ENCODE results near the gene INPP4B.

Gene INPP4B

GRCh38 chr4:142238589-142238988 is 607.5 kb downstream of the INPP4B start:
- H3K9me3 ChIP-seq (ENCODE audit: low read length), result no peaks in the 10 kb centered on the region
- no peak overlapping the region for H3K4me3 ChIP-seq (ENCODE audit: low read depth in 1 of 2, low read length in 2 of 2)
- H3K36me3 ChIP-seq (ENCODE audit: insufficient read depth, low read length), result no peaks in the 10 kb centered on the region
- H3K27me3 ChIP-seq (ENCODE audit: control insufficient read depth in 1 of 2, insufficient read depth in 2 of 2, low read length in 2 of 2), result no peaks in the 10 kb centered on the region
- H3K9ac ChIP-seq (ENCODE audit: low read length), result no peak overlapping the region
- H3K27ac ChIP-seq (ENCODE audit: low read depth, low read length), result no peak overlapping the region
- peaks cover 13% of the 10 kb centered on the region for H3K4me1 ChIP-seq (ENCODE audit: insufficient read depth, low read length)

GRCh38 chr4:142236268-142236667 is 609.8 kb downstream of the INPP4B start:
- Histone ChIP-seq H3K9ac (ENCODE audit: low read length) (no peak overlapping the region), H3K36me3 (ENCODE audit: insufficient read depth, low read length) (no peaks in the 10 kb centered on the region), H3K27ac (ENCODE audit: low read depth, low read length) (no peak overlapping the region), H3K4me1 (ENCODE audit: insufficient read depth, low read length) (peaks cover under 1% of the 10 kb centered on the region), H3K27me3 (ENCODE audit: control insufficient read depth in 1 of 2, insufficient read depth in 2 of 2, low read length in 2 of 2) (no peaks in the 10 kb centered on the region), H3K4me3 (ENCODE audit: low read depth in 1 of 2, low read length in 2 of 2) (no peak overlapping the region), H3K9me3 (ENCODE audit: low read length) (no peaks in the 10 kb centered on the region)

GRCh38 chr4:142231787-142232186 is 614.3 kb downstream of the INPP4B start:
- no peak overlapping the region for H3K9ac ChIP-seq (ENCODE audit: low read length)
- H3K4me3 ChIP-seq (ENCODE audit: low read depth in 1 of 2, low read length in 2 of 2), result no peak overlapping the region
- H3K27me3 ChIP-seq (ENCODE audit: control insufficient read depth in 1 of 2, insufficient read depth in 2 of 2, low read length in 2 of 2), result no peaks in the 10 kb centered on the region
- no peak overlapping the region for H3K27ac ChIP-seq (ENCODE audit: low read depth, low read length)
- H3K36me3 ChIP-seq (ENCODE audit: insufficient read depth, low read length), result no peaks in the 10 kb centered on the region
- H3K4me1 ChIP-seq (ENCODE audit: insufficient read depth, low read length), result no peaks in the 10 kb centered on the region
- H3K9me3 ChIP-seq (ENCODE audit: low read length), result no peaks in the 10 kb centered on the region

GRCh38 chr4:142230991-142231390 is 615.1 kb downstream of the INPP4B start:
- Histone ChIP-seq H3K27ac (ENCODE audit: low read depth, low read length) (no peak overlapping the region), H3K36me3 (ENCODE audit: insufficient read depth, low read length) (no peaks in the 10 kb centered on the region), H3K9ac (ENCODE audit: low read length) (no peak overlapping the region), H3K9me3 (ENCODE audit: low read length) (no peaks in the 10 kb centered on the region), H3K27me3 (ENCODE audit: control insufficient read depth in 1 of 2, insufficient read depth in 2 of 2, low read length in 2 of 2) (no peaks in the 10 kb centered on the region), H3K4me3 (ENCODE audit: low read depth in 1 of 2, low read length in 2 of 2) (no peak overlapping the region), H3K4me1 (ENCODE audit: insufficient read depth, low read length) (no peaks in the 10 kb centered on the region)

GRCh38 chr4:142226014-142226413 is 620.1 kb downstream of the INPP4B start:
- Histone ChIP-seq H3K9ac (ENCODE audit: low read length) (no peak overlapping the region), H3K4me1 (ENCODE audit: insufficient read depth, low read length) (no peaks in the 10 kb centered on the region), H3K36me3 (ENCODE audit: insufficient read depth, low read length) (no peaks in the 10 kb centered on the region), H3K4me3 (ENCODE audit: low read depth in 1 of 2, low read length in 2 of 2) (no peak overlapping the region), H3K27me3 (ENCODE audit: control insufficient read depth in 1 of 2, insufficient read depth in 2 of 2, low read length in 2 of 2) (no peaks in the 10 kb centered on the region), H3K27ac (ENCODE audit: low read depth, low read length) (no peak overlapping the region), H3K9me3 (ENCODE audit: low read length) (no peaks in the 10 kb centered on the region)

GRCh38 chr4:142222127-142222526 is 624.0 kb downstream of the INPP4B start:
- Histone ChIP-seq H3K9me3 (ENCODE audit: low read length) (no peaks in the 10 kb centered on the region), H3K27ac (ENCODE audit: low read depth, low read length) (no peak overlapping the region), H3K4me1 (ENCODE audit: insufficient read depth, low read length) (no peaks in the 10 kb centered on the region), H3K4me3 (ENCODE audit: low read depth in 1 of 2, low read length in 2 of 2) (no peak overlapping the region), H3K9ac (ENCODE audit: low read length) (no peak overlapping the region), H3K27me3 (ENCODE audit: control insufficient read depth in 1 of 2, insufficient read depth in 2 of 2, low read length in 2 of 2) (no peaks in the 10 kb centered on the region), H3K36me3 (ENCODE audit: insufficient read depth, low read length) (no peaks in the 10 kb centered on the region)

GRCh38 chr4:142218726-142219125 is 627.4 kb downstream of the INPP4B start:
- Histone ChIP-seq H3K27ac (ENCODE audit: low read depth, low read length) (no peak overlapping the region), H3K27me3 (ENCODE audit: control insufficient read depth in 1 of 2, insufficient read depth in 2 of 2, low read length in 2 of 2) (no peaks in the 10 kb centered on the region), H3K9me3 (ENCODE audit: low read length) (no peaks in the 10 kb centered on the region), H3K4me1 (ENCODE audit: insufficient read depth, low read length) (no peaks in the 10 kb centered on the region), H3K4me3 (ENCODE audit: low read depth in 1 of 2, low read length in 2 of 2) (no peak overlapping the region), H3K36me3 (ENCODE audit: insufficient read depth, low read length) (no peaks in the 10 kb centered on the region), H3K9ac (ENCODE audit: low read length) (no peak overlapping the region)

GRCh38 chr4:142211444-142211843 is 634.7 kb downstream of the INPP4B start:
- H3K9ac ChIP-seq (ENCODE audit: low read length), result no peak overlapping the region
- H3K36me3 ChIP-seq (ENCODE audit: insufficient read depth, low read length), result no peaks in the 10 kb centered on the region
- no peaks in the 10 kb centered on the region for H3K27me3 ChIP-seq (ENCODE audit: control insufficient read depth in 1 of 2, insufficient read depth in 2 of 2, low read length in 2 of 2)
- H3K4me3 ChIP-seq (ENCODE audit: low read depth in 1 of 2, low read length in 2 of 2), result no peak overlapping the region
- H3K27ac ChIP-seq (ENCODE audit: low read depth, low read length), result no peak overlapping the region
- no peaks in the 10 kb centered on the region for H3K9me3 ChIP-seq (ENCODE audit: low read length)
- no peaks in the 10 kb centered on the region for H3K4me1 ChIP-seq (ENCODE audit: insufficient read depth, low read length)

- H3K4me3 ChIP-seq (ENCODE audit: low read depth in 1 of 2, low read length in 2 of 2), result no peak overlapping the region
- no peaks in the 10 kb centered on the region for H3K36me3 ChIP-seq (ENCODE audit: insufficient read depth, low read length)
- H3K4me1 ChIP-seq (ENCODE audit: insufficient read depth, low read length), result no peaks in the 10 kb centered on the region
- no peaks in the 10 kb centered on the region for H3K27me3 ChIP-seq (ENCODE audit: control insufficient read depth in 1 of 2, insufficient read depth in 2 of 2, low read length in 2 of 2)
- no peaks in the 10 kb centered on the region for H3K9me3 ChIP-seq (ENCODE audit: low read length)
- no peak overlapping the region for H3K27ac ChIP-seq (ENCODE audit: low read depth, low read length)
- no peak overlapping the region for H3K9ac ChIP-seq (ENCODE audit: low read length)
Measured at GRCh38 chr4:142203505-142203904, 642.6 kb downstream of the INPP4B start.

- Histone ChIP-seq H3K4me1 (ENCODE audit: insufficient read depth, low read length) (no peaks in the 10 kb centered on the region), H3K9ac (ENCODE audit: low read length) (no peak overlapping the region), H3K36me3 (ENCODE audit: insufficient read depth, low read length) (no peaks in the 10 kb centered on the region), H3K4me3 (ENCODE audit: low read depth in 1 of 2, low read length in 2 of 2) (no peak overlapping the region), H3K27ac (ENCODE audit: low read depth, low read length) (no peak overlapping the region), H3K27me3 (ENCODE audit: control insufficient read depth in 1 of 2, insufficient read depth in 2 of 2, low read length in 2 of 2) (no peaks in the 10 kb centered on the region), H3K9me3 (ENCODE audit: low read length) (no peaks in the 10 kb centered on the region)
Measured at GRCh38 chr4:142202404-142203332, 643.4 kb downstream of the INPP4B start.

GRCh38 chr4:142201041-142201440 is 645.1 kb downstream of the INPP4B start:
- Histone ChIP-seq H3K9me3 (ENCODE audit: low read length) (no peaks in the 10 kb centered on the region), H3K4me3 (ENCODE audit: low read depth in 1 of 2, low read length in 2 of 2) (no peak overlapping the region), H3K36me3 (ENCODE audit: insufficient read depth, low read length) (no peaks in the 10 kb centered on the region), H3K9ac (ENCODE audit: low read length) (no peak overlapping the region), H3K4me1 (ENCODE audit: insufficient read depth, low read length) (no peaks in the 10 kb centered on the region), H3K27ac (ENCODE audit: low read depth, low read length) (no peak overlapping the region), H3K27me3 (ENCODE audit: control insufficient read depth in 1 of 2, insufficient read depth in 2 of 2, low read length in 2 of 2) (no peaks in the 10 kb centered on the region)

- H3K9ac ChIP-seq (ENCODE audit: low read length), result no peak overlapping the region
- no peaks in the 10 kb centered on the region for H3K9me3 ChIP-seq (ENCODE audit: low read length)
- no peaks in the 10 kb centered on the region for H3K36me3 ChIP-seq (ENCODE audit: insufficient read depth, low read length)
- no peaks in the 10 kb centered on the region for H3K27me3 ChIP-seq (ENCODE audit: control insufficient read depth in 1 of 2, insufficient read depth in 2 of 2, low read length in 2 of 2)
- no peak overlapping the region for H3K4me3 ChIP-seq (ENCODE audit: low read depth in 1 of 2, low read length in 2 of 2)
- H3K4me1 ChIP-seq (ENCODE audit: insufficient read depth, low read length), result no peaks in the 10 kb centered on the region
- H3K27ac ChIP-seq (ENCODE audit: low read depth, low read length), result no peak overlapping the region
Measured at GRCh38 chr4:142194905-142195304, 651.2 kb downstream of the INPP4B start.
